NCI-H187 (cell line): ENCODE results near the gene RSPH6A.
"Not testable (repeated sequence)": the region's sequence is repeated elsewhere in the genome, so short reads cannot be mapped to it uniquely, and the experiment has no call there.

Experiments
- DNase-seq, 2 experiments: peaks; one replicate each; lab custom pipeline; 2025; lab: John Stamatoyannopoulos, UW

Gene RSPH6A

GRCh38 chr19:45764945-45765701 is 50.0 kb downstream of the RSPH6A start:
- no peak for DNase-seq

DNA sequence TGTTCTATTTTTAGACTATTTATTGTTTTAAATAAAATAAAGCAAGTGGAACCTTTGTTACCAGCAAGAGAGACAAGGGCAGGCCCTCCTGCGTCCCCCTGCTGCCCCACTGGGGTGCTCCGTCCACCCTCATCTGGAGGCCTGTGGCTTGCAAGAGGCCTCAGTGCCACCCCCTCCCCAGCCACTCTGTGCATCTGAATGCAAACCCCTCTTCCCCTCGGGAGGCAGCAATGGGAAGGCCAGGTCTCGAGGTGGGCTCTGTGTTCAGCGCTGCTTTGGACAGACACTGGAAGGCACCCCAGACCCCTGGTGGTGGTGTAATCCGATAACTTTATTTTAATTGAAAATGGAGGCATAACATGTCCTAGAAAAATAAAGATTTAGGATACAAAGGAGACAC is 50.6 kb downstream of the RSPH6A start:
- no peak for DNase-seq

DNA sequence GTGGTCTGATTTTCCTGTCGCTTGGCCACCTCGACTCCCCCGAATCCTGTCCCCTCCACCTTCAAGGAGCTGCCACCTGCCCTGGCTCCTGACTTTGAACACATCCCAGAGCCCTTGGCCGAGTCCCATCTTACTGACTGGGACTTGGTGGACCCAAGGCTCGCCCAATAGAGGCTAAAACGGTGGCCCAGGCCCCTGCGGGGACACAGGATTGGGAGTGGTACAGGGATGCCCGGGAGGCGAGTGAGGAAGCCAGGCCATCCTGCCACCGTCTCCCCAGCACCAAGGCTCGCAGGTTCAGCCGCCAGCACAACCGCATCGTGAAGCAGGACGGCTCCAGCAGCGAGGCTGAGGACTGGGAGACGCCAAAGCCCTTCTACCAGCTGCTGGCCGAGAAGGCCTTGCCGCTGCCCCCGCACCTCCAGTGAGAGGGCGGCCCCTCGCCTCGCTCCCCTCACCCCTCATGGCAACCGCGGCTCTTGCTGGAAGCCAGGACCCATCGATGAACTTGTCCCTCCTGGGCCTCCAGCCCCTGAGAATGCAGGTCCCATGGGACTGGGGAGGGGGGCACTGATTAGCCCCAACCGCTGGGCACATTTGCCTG is 51.3 kb downstream of the RSPH6A start:
- DNase-seq: no peak

DNA sequence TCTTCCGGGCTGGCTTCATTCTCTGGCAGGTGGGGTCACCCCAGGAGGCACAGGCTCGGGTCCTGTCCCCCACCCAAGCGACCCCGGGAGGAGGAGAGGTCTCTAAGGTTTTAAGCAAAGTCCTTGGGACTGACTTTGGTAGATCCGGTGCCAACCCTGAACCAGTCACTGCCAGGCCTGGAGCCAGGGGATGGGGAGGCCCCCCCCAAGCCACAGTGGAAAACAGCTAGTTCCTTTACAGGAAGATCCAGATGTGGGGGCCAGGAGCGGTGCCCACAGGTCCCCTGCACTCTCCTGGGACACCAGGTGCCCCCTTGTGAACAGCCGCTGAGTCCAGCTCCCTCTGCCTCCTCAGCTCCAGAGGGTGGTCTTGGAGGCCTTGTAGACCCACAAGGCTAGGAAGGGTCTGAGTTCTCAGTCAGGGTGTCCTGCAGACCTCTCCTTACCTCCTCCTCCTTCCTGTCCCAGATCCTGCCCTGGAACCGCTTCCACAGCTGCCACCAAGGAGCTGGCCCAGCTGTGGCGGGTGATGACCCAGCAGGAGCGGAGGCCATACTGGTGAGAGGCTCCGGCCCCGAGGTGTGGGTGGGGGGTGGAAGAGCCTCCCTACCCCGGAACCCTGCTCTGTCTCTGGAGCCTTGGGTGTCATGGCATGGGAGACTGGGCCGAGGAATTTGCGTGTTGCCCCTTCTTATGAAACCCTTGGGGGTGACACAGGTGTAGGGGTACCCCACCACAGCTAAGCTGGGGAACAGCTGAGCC is 52.1 kb downstream of the RSPH6A start:
- DNase-seq: no peak

DNA sequence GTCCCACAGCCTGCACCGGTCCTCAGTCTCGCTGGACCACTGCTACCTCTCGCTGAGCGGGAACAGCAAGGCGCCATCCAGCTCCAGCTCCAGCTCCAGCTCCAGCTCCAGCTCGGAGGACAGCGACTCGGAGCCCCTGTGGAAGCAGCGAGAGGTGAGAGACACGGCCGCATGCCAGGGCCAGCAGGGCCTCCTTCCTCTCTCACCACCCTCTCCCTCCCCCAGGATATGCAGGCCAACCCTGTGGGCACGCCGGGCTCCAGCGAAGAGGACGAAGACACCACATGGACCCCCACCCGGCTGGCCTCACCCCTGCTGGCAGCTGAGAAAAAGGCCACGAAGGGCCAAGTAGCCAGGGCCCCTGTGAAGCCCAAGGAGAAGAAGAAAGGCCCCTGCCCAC is 53.4 kb downstream of the RSPH6A start:
- DNase-seq: no peak

DNA sequence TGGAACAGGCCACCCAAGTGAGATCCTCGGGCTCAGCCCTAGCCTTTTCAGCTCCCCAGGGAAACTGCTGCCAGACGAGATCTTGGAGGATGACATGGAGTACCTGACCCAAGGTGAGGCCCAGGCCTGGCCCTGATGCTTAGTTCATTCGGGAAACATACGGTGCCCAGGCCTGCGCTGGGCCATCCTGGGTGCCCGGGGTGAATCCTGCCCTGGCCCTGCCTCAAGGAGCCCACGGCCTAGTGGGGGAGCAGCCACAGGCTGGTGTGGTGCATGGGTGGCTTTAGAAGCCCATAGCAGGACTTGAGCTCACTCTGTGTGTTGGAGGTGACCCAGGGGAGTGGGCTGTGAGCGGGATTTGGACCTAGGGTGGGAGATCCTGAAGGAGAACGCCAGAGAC is 56.2 kb downstream of the RSPH6A start:
- DNase-seq: no peak

- DNase-seq: no peak
Observed at GRCh38 chr19:45757695-45758094, 57.4 kb downstream of the RSPH6A start.

GRCh38 chr19:45754323-45754722 is 60.8 kb downstream of the RSPH6A start:
- DNase-seq: no peak

DNA sequence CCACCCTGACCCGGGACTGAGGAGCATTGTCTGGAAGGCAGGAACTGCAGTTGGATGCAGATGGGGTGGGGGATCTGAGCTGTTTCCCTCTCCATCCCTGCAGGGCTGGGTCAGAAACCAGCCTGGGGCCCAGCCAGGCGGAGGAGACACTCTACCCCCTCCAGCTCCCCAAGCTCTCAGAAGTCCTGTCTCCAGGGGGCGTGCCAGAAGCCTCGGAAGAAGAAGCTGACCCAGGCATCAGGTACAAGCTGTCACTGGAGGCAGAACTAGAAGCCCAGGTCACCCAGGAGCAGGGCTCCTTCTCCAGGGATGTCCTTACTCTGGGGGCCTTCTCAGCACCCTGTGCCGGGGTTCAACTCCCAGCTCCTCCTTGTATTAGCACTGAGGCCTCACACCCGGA is 61.6 kb downstream of the RSPH6A start:
- DNase-seq: no peak

DNA sequence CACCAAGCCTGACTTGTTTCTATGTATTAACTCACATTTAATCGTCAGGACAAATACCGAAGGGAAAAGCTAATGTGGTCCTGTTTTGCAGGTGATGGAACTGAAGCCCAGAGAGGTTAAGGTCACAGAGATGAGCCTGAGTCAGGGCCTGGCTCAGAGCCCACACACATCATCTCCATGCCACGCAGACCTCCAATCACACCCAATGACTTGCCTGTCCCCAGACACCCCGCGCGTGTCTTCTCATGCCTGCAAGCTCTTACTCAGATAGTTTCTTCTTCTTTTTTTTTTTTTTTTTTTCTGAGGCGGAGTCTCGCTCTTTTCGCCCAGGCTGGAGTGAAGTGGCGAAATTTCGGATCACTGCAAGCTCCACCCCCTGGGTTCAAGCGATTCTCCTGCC is 62.5 kb downstream of the RSPH6A start:
- no peak for DNase-seq

GRCh38 chr19:45751483-45751882 is 63.6 kb downstream of the RSPH6A start:
- DNase-seq: not testable (repeated sequence)

DNA sequence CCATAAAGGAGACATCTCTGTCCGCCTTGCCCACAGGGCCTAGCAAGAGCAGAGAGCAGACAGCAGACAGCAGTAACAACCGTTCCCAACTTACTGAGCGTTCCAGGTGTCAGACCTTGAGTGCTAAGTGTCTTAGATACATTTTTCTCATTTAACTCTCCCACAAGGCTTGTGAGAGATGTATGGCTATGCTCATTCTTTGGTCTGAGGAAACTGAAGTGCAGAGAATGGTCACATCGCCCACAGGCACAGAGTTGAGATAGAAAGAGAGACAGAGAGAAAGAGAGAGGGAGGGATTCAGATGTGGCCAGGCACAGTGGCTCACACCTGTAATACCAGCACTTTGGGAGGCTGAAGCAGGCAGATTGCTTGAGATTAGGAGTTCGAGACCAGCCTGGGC is 67.6 kb downstream of the RSPH6A start:
- no peak for DNase-seq

GRCh38 chr19:45746866-45747265 is 68.2 kb downstream of the RSPH6A start:
- no peak for DNase-seq
